SKM-1 (cell line): ENCODE data around the gene LAMA4.

Experiments used
- DNase-seq: peaks from one replicate; lab custom pipeline; 2025; ENCODE audit not compliant: unreplicated experiment; lab: John Stamatoyannopoulos, UW

Gene LAMA4

GRCh38 chr6:112193535-112194051 is 60.8 kb downstream of the LAMA4 start:
- no peak for DNase-seq

- no peak for DNase-seq
Measured at GRCh38 chr6:112193117-112193516, 61.2 kb downstream of the LAMA4 start.

- DNase-seq, result no peak
Measured at GRCh38 chr6:112191509-112192020, 62.8 kb downstream of the LAMA4 start.

GRCh38 chr6:112190164-112190563 is 64.2 kb downstream of the LAMA4 start:
- no peak for DNase-seq

- DNase-seq, result no peak
Measured at GRCh38 chr6:112189494-112189893, 64.9 kb downstream of the LAMA4 start.

- no peak for DNase-seq
Measured at GRCh38 chr6:112188906-112189305, 65.5 kb downstream of the LAMA4 start.

GRCh38 chr6:112187736-112188135 is 66.6 kb downstream of the LAMA4 start:
- no peak for DNase-seq

GRCh38 chr6:112184951-112185350 is 69.4 kb downstream of the LAMA4 start:
- DNase-seq, result no peak

GRCh38 chr6:112183271-112183671 is 71.1 kb downstream of the LAMA4 start:
- no peak for DNase-seq

- DNase-seq, result no peak
Measured at GRCh38 chr6:112181130-112181529, 73.2 kb downstream of the LAMA4 start.

- peak; percentile 77 for DNase-seq
Measured at GRCh38 chr6:112180095-112180820, 74.1 kb downstream of the LAMA4 start.

GRCh38 chr6:112179631-112180030 is 74.7 kb downstream of the LAMA4 start:
- DNase-seq, result no peak

GRCh38 chr6:112178846-112179245 is 75.5 kb downstream of the LAMA4 start:
- no peak for DNase-seq

- DNase-seq, result no peak
Measured at GRCh38 chr6:112177092-112177491, 77.3 kb downstream of the LAMA4 start.

GRCh38 chr6:112176175-112176574 is 78.2 kb downstream of the LAMA4 start:
- DNase-seq, result no peak

GRCh38 chr6:112173221-112173804 is 81.1 kb downstream of the LAMA4 start:
- no peak for DNase-seq

GRCh38 chr6:112172540-112172939 is 81.8 kb downstream of the LAMA4 start:
- no peak for DNase-seq

- DNase-seq, result no peak
Measured at GRCh38 chr6:112169541-112169940, 84.8 kb downstream of the LAMA4 start.

GRCh38 chr6:112163295-112164257 is 90.8 kb downstream of the LAMA4 start:
- peak; percentile 18 for DNase-seq

- no peak for DNase-seq
Measured at GRCh38 chr6:112160745-112161144, 93.6 kb downstream of the LAMA4 start.

GRCh38 chr6:112156668-112157067 is 97.7 kb downstream of the LAMA4 start:
- DNase-seq, result no peak
